ENCODE results near the gene CATSPERD. TPM values are rescaled to one million over a fixed set of nuclear protein-coding genes. Genes with fewer than 3 reads are reported as not detected.
"Not testable (repeated sequence)": the region's sequence is repeated elsewhere in the genome, so short reads cannot be mapped to it uniquely, and the experiment has no call there.

The CATSPERD gene
- total and polyA plus RNA-seq, 4 experiments from 2014 or later, result not detected

DNA sequence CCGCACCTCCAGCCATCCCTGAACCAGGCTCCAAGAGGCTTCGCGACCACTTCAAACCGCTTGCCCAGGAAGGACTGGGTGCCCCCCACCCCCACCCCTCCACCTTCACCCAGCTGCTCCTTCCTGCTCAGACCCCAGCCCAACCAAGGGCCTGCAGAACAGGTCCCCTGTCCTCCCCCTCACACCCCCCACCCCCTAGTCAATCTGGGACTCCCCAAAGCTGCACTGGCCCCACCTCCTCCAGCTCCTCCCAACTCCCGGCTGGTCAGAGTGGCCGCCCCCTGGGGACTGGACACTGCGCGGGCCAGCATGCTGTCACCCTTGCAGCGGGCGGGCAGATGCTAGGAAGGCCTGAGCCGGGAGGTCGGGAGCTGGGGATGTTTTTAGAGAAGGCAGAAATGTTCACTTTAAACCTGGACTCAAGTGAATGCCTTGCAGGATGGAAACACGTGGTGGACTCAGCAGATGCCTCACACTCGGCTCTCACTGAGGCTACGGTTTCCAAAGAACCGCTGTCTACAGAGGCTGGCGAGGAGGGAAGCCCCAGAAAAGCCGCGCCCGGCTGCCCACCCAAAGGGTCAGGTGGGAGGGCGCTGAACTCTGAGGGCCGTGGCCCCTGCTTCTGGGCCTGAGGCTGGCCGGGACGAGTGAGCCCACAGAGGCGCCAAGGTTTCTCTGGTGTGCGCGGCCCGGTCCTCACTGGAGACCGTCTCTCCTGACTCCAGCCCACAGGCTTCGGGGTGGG is 22.4 kb upstream of the CATSPERD start:
- intact Hi-C loops (cut with micrococcal nuclease), result no loop called here
- Mint-ChIP-seq H3K27ac (peak overlapping the region in 1 of 7 donors; percentile 65), H3K4me3 (no peak overlapping the region), H3K9me3 (no peaks in the 10 kb centered on the region), H3K4me1 (peaks cover 0 to 2% (median 2%) of the 10 kb centered on the region in 4 donors), H3K27me3 (no peaks in the 10 kb centered on the region), H3K36me3 (peaks cover under 1 to 40% of the 10 kb centered on the region in 2 donors)
- peaks cover 35% of the 10 kb centered on the region for H3K36me3 ChIP-seq (ENCODE audit: insufficient read depth, low read length)
- no peak overlapping the region for H3K27ac ChIP-seq (ENCODE audit: low read depth, low read length)
- H3K4me1 ChIP-seq (ENCODE audit: insufficient read depth, low read length), result peaks cover under 1% of the 10 kb centered on the region
- no peak for DNase-seq
- no peaks in the 10 kb centered on the region for H3K27me3 ChIP-seq (ENCODE audit: insufficient read depth, low read length)
- H3K4me3 ChIP-seq (ENCODE audit: low read length in 2 of 2), result no peak overlapping the region
- ChIA-PET POLR2A (ENCODE audit: partially characterized antibody) (interaction anchor here (1.3 to 1.9 kb wide), 3 partner anchors 7 to 22 kb away, joined by 4 to 7 read pairs (median 4); partner anchors contain the start of gene LONP1), CTCF (ENCODE audit: partially characterized antibody) (interaction anchor here (1.3 kb wide), 1 partner anchor 8 kb away, joined by 3 read pairs; the partner anchor contains the start of gene RPL36)
- no peaks in the 10 kb centered on the region for H3K9me3 ChIP-seq (ENCODE audit: control insufficient read depth in 1 of 2, low read length in 2 of 2)

- CTCF ChIA-PET (ENCODE audit: partially characterized antibody), result interaction anchor here (0.6 to 1.3 kb wide), 2 partner anchors 9 to 11 kb away, joined by 3 read pairs; partner anchors contain the start of gene RPL36
- no peak for DNase-seq
- POLR2A ChIA-PET (ENCODE audit: partially characterized antibody), result interaction anchor here (1.3 to 1.9 kb wide), 3 partner anchors 8 to 21 kb away, joined by 4 to 7 read pairs (median 4); partner anchors contain the start of gene LONP1
Observed at GRCh38 chr19:5698635-5699422, 21.6 kb upstream of the CATSPERD start.

DNA sequence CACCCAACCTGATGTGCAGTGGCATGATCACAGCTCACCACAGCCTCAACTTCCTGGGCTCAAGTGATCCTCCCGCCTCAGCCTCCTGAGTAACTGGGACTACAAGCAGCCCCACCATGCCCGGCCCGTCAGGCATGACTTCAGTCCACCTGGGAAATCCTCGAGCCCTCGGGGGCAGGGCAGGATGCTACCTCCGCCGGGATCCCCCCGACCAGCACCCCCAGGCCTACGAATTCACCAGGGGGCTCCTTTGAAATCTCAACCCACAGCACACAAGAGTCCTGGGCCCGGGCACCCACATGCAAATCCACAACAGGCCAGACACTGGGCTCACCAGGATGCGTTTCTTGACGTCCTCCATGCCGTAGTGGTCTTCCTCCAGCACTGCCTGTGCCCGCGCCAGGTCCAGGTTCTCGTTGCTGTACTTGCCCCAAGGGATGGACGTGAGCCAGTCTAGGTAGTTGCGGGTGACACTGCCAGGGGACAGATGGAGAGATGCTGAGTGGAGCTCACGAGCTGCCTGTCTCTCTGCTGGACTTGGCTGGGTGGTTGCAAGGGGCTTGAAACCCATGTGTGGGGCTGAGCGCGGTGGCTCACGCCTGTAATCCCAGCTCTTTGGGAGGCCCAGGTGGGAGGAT is 19.9 kb upstream of the CATSPERD start:
- H3K9me3 ChIP-seq (ENCODE audit: control insufficient read depth in 1 of 2, low read length in 2 of 2), result no peaks in the 10 kb centered on the region
- intact Hi-C loops (cut with micrococcal nuclease), result no loop called here
- H3K36me3 ChIP-seq (ENCODE audit: insufficient read depth, low read length), result peaks cover 30% of the 10 kb centered on the region
- no peak overlapping the region for H3K4me3 Mint-ChIP-seq
- no peaks in the 10 kb centered on the region for H3K27me3 ChIP-seq (ENCODE audit: insufficient read depth, low read length)
- ChIA-PET POLR2A (ENCODE audit: partially characterized antibody) (interaction anchor here (0.8 to 1.3 kb wide), 3 partner anchors 9 to 19 kb away, joined by 3 read pairs; partner anchors contain the start of genes CATSPERD, LONP1 and RPL36), CTCF (ENCODE audit: partially characterized antibody) (no interaction called here)
- peak overlapping the region in 1 of 7 donors; percentile 15 for H3K27ac Mint-ChIP-seq
- H3K9me3 Mint-ChIP-seq, result no peaks in the 10 kb centered on the region
- no peak for DNase-seq
- no peak overlapping the region for H3K4me3 ChIP-seq (ENCODE audit: low read length in 2 of 2)
- H3K27ac ChIP-seq (ENCODE audit: low read depth, low read length), result no peak overlapping the region
- H3K27me3 Mint-ChIP-seq, result no peaks in the 10 kb centered on the region
- no peaks in the 10 kb centered on the region for H3K4me1 ChIP-seq (ENCODE audit: insufficient read depth, low read length)
- peaks cover 5 to 33% of the 10 kb centered on the region in 2 donors for H3K36me3 Mint-ChIP-seq
- peaks cover 0 to 1% (median 0%) of the 10 kb centered on the region in 4 donors for H3K4me1 Mint-ChIP-seq

More at GRCh38 chr19:5698635-5699422, 21.6 kb upstream of the CATSPERD start:
- no peak overlapping the region for H3K4me3 ChIP-seq (ENCODE audit: low read length in 2 of 2)
- Mint-ChIP-seq H3K9me3 (no peaks in the 10 kb centered on the region), H3K4me3 (no peak overlapping the region), H3K27ac (peak overlapping the region in 3 of 7 donors; percentile 19 to 41 (median 35)), H3K36me3 (peaks cover 5 to 41% of the 10 kb centered on the region in 2 donors), H3K4me1 (peaks cover 0 to 1% (median 0%) of the 10 kb centered on the region in 4 donors), H3K27me3 (no peaks in the 10 kb centered on the region)
- H3K9me3 ChIP-seq (ENCODE audit: control insufficient read depth in 1 of 2, low read length in 2 of 2), result no peaks in the 10 kb centered on the region
- no peak overlapping the region for H3K27ac ChIP-seq (ENCODE audit: low read depth, low read length)
- intact Hi-C loops (cut with micrococcal nuclease), result no loop called here
- H3K4me1 ChIP-seq (ENCODE audit: insufficient read depth, low read length), result no peaks in the 10 kb centered on the region
- H3K36me3 ChIP-seq (ENCODE audit: insufficient read depth, low read length), result peaks cover 36% of the 10 kb centered on the region
- no peaks in the 10 kb centered on the region for H3K27me3 ChIP-seq (ENCODE audit: insufficient read depth, low read length)

DNA sequence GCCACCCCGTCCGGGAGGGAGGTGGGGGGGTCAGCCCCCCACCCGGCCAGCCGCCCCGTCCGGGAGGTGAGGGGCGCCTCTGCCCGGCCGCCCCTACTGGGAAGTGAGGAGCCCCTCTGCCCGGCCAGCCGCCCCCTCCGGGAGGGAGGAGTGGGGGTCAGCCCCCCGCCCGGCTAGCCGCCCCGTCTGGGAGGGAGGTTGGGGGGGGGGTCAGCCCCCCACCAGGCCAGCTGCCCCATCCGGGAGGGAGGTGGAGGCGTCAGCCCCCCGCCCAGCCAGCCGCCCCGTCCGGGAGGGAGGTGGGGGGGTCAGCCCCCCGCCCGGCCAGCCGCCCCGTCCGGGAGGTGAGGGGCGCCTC is 18.4 kb upstream of the CATSPERD start:
- peaks cover 33% of the 10 kb centered on the region for H3K36me3 ChIP-seq (ENCODE audit: insufficient read depth, low read length)
- H3K4me3 ChIP-seq (ENCODE audit: low read length in 2 of 2); H3K9me3 ChIP-seq (ENCODE audit: control insufficient read depth in 1 of 2, low read length in 2 of 2); POLR2A ChIA-PET (ENCODE audit: partially characterized antibody); H3K27me3 ChIP-seq (ENCODE audit: insufficient read depth, low read length); DNase-seq; H3K27ac Mint-ChIP-seq; H3K27me3 Mint-ChIP-seq; H3K4me1 ChIP-seq (ENCODE audit: insufficient read depth, low read length); H3K9me3 Mint-ChIP-seq; H3K27ac ChIP-seq (ENCODE audit: low read depth, low read length); H3K4me3 Mint-ChIP-seq; H3K4me1 Mint-ChIP-seq; intact Hi-C loops (cut with micrococcal nuclease); CTCF ChIA-PET (ENCODE audit: partially characterized antibody): not testable (repeated sequence)
- H3K36me3 Mint-ChIP-seq, result peaks cover 9 to 40% of the 10 kb centered on the region in 2 donors

DNA sequence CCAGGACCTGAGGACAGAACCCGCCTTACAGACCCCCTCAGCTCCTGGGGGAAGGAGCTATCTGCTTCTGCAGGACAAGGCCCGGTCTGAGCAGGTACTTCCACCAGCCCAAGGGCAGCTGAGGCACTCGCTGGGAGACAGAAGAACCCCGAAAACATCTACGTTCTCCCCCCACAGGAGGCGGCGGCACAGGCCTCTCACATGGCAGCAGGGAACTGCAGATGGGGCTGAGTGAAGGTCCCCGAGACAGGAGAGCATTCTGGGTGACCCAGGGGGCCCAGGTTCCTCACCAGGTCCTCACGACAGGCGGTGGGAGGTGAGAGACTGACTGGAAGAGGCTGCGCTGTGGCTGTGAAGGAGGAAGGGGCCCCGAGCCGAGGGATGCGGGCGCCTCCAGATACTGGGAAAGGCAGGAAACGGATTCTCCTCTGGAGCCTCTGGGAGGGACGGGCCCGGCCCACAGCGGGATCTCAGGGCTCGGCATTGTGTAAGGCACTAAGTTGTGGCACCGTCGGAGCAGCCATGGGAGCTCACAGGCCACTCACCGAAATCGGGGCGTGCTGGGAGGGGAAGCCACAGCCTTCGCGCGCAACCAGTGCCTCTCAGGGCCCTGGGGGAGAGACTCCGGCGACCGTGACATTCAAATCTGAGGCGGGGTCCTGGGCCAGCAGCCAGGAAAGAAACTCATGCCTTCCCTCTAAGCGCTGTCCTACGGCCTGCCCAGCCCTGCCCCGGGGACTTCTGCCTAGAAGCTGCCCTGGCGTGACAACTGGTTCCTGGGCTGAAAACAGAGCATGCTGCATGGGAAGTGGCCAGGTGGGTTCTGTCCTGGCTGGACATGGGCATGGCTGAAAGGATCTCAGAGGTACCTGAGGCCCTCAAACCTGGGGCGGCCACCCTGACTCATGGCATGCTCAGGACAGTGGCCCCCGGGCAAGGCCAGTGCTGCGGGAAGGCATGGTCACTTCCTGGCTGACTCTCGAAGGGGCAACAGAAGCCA is 16.3 kb upstream of the CATSPERD start:
- Histone ChIP-seq H3K9me3 (ENCODE audit: control insufficient read depth in 1 of 2, low read length in 2 of 2) (no peaks in the 10 kb centered on the region), H3K36me3 (ENCODE audit: insufficient read depth, low read length) (peaks cover 33% of the 10 kb centered on the region), H3K4me1 (ENCODE audit: insufficient read depth, low read length) (no peaks in the 10 kb centered on the region), H3K4me3 (ENCODE audit: low read length in 2 of 2) (no peak overlapping the region), H3K27me3 (ENCODE audit: insufficient read depth, low read length) (no peaks in the 10 kb centered on the region), H3K27ac (ENCODE audit: low read depth, low read length) (no peak overlapping the region)
- Mint-ChIP-seq H3K27ac (peak overlapping the region in 1 of 7 donors; percentile 53), H3K4me1 (peaks cover 0 to 1% (median 0%) of the 10 kb centered on the region in 4 donors), H3K4me3 (no peak overlapping the region), H3K9me3 (no peaks in the 10 kb centered on the region), H3K36me3 (peaks cover 13 to 39% of the 10 kb centered on the region in 2 donors), H3K27me3 (no peaks in the 10 kb centered on the region)
- intact Hi-C loops (cut with micrococcal nuclease), result no loop called here
- ChIA-PET POLR2A (ENCODE audit: partially characterized antibody) (interaction anchor here (0.6 kb wide), 1 partner anchor 14 kb away, joined by 3 read pairs; no protein-coding TSS in a partner anchor), CTCF (ENCODE audit: partially characterized antibody) (no interaction called here)
- DNase-seq, result no peak

DNA sequence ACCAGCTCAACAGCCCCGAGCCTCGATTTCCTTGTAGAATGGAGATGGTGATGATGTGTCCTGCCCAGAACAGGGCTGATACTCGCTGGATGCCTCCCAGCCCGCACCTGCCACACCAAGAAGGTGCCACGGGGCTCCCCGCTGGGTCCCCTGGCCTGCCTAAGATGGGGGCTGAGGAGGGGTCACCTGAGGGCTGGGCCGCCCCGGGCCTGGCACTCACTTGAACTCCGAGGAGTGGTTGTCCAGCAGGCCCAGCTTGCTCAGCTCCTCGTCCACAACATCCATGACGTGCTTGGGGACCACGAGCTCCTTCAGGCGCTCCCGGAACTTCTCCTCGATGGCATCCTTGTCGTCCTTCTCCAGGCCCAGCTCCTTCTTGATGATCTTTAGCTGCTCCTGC is 14.9 kb upstream of the CATSPERD start:
- CTCF ChIA-PET (ENCODE audit: partially characterized antibody), result interaction anchor here (1.6 kb wide), 1 partner anchor 18 kb away, joined by 3 read pairs; no protein-coding TSS in a partner anchor
- POLR2A ChIA-PET (ENCODE audit: partially characterized antibody), result no interaction called here
- intact Hi-C loops (cut with micrococcal nuclease), result no loop called here
- Mint-ChIP-seq H3K4me3 (no peak overlapping the region), H3K4me1 (peaks cover 0 to 1% (median 0%) of the 10 kb centered on the region in 4 donors), H3K36me3 (peaks cover 13 to 39% of the 10 kb centered on the region in 2 donors), H3K27me3 (no peaks in the 10 kb centered on the region), H3K27ac (no peak overlapping the region), H3K9me3 (no peaks in the 10 kb centered on the region)
- Histone ChIP-seq H3K27me3 (ENCODE audit: insufficient read depth, low read length) (no peaks in the 10 kb centered on the region), H3K4me1 (ENCODE audit: insufficient read depth, low read length) (no peaks in the 10 kb centered on the region), H3K27ac (ENCODE audit: low read depth, low read length) (no peak overlapping the region), H3K4me3 (ENCODE audit: low read length in 2 of 2) (no peak overlapping the region), H3K36me3 (ENCODE audit: insufficient read depth, low read length) (peaks cover 33% of the 10 kb centered on the region), H3K9me3 (ENCODE audit: control insufficient read depth in 1 of 2, low read length in 2 of 2) (no peaks in the 10 kb centered on the region)
- DNase-seq, result no peak
